HG03135 (cell line): ENCODE measurements around the gene SAXO2.
"Not testable (repeated sequence)": the region's sequence is repeated elsewhere in the genome, so short reads cannot be mapped to it uniquely, and the experiment has no call there.

Source experiments
- ATAC-seq: cut with Tn5 transposase; IDR thresholded peaks from one replicate; pipeline ENCODE4 v1.9.1; 2021; ENCODE audit warnings: mild to moderate bottlenecking, moderate library complexity; ENCODE audit not compliant: unreplicated experiment

Gene SAXO2, protein sequence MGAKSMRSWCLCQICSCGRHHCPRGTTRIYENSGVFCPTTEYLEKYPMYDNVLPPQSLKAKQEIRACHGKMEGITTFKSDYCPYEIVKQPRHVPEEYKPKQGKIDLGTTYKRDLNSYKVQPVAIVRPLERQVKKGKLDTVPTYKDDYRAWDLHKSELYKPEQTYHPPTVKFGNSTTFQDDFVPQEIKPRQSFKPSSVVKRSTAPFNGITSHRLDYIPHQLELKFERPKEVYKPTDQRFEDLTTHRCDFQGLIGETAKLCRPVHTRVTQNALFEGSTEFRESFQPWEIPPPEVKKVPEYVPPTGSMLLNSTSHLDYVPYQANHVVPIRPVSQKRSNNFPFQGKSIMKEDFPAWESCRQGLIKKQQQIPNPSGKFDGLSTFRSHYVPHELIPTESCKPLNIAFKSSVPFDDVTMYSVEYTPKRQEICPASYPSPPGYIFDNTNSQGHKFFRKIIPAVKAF

DNA sequence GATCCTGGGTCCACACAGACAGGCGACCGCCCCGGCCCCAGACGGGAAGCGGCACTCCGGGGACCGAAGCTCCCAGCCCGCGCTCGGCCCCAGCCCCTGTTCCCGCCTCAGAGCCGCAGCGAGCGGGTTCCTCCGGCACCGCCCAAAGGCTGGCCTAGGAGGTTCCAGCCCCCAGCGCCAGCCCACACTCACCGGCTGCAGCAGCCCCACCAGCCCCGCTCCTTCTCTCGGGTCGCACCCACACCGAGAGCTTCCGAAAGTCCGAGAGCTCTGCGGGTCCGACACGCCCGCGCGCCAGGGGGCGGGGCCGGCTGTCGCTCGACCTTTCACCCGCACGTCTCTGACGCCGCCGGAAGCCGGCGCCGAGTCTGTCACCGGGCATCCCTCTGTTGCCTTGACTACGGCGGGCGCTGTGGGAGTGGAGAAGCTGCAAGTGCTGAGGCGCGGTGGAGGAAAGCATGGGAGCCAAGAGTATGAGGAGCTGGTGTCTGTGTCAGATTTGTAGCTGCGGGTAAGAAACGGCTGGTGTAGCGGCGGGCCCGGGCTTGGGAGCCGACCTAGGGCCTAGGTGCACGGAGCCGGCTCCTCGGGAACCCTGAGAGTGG is at the start of gene SAXO2, which contains the start of gene EFL1:
Gene SAXO2, plus strand, starts transcription at position 397 of the 605 bp plus-strand sequence. Its CDS starts 62 bp downstream, at position 459.
Gene EFL1, minus strand, starts transcription at position 313 of the 605 bp plus-strand sequence. CDS start 956 bp downstream, outside the sequence.
- ATAC-seq, result peak; percentile 92

DNA sequence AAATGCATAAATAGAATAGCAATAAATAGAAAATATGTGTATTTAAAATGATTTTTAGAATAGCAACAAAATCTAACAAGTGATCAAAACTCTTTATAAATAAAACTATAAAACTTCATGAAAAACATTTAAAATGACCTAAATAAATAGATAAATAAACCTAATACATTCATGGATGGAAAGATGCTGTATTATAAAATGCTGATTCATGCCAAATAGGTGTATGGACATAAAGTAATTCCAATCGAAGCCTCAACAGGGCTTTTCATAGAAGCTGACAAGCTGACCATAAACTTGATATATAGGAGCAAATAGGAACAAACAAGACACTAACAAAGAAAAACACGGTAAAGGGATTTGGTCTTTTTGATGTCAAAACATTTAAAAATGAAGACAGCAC is 46.5 kb upstream of the SAXO2 start:
- not testable (repeated sequence) for ATAC-seq

DNA sequence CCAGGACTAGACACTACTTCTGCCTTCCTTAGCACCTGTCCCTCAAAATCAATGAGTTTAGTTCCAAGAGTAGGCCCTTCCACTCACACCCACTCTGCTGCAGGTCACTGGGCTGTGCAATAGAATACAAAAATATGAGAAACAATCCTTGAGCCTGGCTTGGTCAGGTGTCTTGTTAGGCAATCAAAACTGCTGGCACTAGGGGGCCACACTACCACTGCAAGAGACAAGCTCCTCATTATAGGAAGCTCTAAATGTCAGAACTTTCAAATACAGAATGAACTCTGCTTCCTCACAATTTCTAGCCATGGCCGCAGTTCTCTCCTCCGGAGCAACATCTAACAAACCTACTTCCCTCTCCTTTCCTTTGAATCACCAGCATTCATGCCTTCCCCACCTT is 41.1 kb upstream of the SAXO2 start:
- not testable (repeated sequence) for ATAC-seq

DNA sequence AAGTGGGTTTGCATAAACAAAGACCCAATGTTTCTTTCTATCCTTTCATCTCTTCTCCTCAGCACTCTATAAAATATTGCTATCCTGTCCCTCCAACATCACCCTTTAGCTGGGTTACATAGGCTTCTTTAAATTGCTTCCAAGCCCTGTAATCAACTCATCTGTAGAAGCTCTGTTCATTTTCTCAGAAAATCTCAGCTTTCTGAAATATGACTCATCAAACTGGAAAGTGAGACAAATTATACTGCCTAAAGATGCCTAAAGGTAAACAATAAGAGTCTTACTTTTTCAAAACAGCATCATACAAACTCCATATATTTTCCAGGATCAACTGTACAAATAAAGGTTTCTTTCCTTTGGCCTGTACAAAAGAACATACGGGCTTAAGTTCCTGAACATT is 33.9 kb upstream of the SAXO2 start:
- ATAC-seq, result no peak

DNA sequence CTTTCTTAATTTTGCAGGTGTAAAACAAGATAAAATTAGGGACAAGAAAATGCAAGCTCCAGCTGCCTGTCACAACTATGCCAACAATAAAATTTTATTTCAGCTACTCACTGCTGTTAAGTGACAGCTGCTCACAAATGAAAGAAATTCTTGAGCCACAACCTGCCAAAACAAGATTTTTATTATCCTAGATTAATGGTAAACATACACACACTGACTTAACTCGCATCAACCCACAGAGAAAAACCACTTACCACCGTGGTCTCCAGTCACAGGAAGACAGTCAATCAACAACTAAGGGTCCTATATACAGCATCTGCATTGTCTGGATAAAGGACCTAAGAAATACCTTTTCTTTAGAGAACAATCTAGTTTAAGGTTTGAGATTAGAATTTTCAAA is 31.4 kb upstream of the SAXO2 start:
- ATAC-seq, result no peak

DNA sequence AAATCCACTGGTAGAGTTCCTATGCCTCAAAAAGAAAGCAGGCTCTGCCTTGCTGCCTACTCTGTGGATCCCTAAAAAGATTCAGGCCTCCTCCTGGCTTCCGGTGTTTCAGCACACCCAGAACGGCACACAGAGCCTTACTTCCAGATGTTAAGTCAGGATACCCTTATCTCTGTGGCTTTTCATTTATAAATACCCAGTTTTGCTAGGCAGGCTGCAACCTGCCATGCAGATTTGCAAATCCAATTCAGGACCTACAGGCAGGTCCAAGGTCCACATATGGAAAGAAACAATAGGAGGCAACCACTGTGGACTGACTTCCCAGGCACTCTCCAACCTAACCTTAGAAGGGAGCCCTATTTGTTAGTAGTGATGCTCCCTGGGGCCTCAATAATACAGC is 30.8 kb upstream of the SAXO2 start:
- no peak for ATAC-seq

DNA sequence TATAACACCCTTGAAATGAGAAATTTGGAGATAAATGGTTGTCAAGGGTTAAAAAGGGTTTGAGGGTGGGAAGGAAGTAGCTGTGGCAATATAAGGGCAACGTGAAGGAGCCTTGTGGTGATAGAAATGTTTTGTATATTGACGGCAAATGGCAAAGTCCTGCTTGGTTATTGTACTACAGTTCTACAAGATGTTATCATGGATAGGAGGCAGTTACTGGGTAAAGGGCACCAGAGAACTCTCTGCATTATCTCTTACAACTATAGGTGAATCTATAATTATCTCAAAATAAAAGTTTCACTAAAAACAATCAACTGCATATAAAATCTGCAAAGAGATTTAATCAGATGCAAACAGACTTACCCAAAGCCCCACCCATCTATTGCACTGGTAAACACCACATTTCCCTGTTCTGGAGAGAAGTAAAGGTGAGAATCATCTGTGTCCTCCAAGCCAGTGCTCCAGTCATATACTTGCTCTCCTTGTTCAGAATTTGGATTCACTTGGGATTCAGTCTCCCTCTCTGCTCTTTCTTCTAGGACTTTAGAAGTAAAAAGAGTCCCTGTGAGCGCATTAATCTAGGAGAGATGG is 24.6 kb upstream of the SAXO2 start:
- not testable (repeated sequence) for ATAC-seq

DNA sequence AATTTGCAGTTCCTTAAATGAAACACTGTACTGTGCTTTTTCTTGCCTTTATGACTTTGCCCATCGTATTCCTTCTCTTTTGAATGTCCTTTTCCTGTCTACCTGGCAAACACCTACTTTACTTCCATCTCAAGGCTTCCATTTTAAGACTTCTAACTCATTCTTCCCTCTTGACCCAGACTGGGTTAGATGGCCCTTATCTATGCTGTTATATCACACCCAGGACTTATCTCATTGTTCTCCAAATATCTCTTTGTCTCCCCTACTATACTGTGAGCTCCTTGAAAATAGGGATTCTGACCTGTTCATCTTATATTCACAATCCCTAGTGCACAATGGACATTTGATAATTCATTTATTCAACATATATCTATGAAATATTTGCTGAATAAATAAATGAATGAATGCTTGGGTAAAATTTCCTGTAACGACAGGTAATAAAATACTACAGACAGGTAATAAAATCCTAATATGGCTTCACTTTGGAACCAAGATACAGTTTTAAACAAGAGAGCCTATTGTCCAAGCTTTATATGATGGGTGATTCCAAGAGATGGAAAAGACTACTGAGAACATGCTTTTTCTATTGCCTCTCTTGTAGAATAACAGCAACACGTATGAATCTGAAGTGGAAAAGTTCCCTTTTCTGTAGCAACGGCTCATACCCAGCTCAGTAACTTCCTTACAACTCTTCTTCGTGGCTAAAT is 22.8 kb upstream of the SAXO2 start:
- no peak for ATAC-seq

DNA sequence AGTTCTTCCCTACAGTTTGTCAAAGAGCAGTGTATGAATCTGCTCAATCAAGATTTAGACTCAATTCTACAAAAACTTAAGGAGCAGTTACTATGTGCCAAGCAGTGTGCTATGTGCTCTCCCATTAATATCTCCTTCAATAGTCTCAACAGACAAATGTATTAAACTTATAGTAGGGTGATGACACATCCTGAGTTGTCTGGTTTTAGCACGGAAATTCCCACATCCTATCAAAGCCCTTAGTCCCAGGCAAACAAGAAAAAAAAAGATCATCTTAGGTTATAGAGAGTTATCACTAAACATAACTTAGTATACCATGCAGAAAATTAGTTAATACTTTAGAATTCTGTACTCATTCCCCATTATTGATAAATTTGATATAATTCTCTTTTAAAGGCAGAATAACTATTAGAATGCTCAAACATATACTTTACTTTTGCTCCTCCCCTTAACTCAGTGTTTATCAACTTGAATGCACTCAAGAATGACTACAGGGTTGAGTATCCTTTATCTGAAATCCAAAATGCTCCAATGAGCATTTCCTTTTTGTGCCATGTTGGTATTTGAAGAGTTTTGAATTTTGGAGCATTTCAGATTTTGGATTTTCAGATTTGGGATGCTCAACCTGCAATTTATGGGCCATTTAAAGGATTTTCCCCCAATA is 20.6 kb upstream of the SAXO2 start:
- not testable (repeated sequence) for ATAC-seq

DNA sequence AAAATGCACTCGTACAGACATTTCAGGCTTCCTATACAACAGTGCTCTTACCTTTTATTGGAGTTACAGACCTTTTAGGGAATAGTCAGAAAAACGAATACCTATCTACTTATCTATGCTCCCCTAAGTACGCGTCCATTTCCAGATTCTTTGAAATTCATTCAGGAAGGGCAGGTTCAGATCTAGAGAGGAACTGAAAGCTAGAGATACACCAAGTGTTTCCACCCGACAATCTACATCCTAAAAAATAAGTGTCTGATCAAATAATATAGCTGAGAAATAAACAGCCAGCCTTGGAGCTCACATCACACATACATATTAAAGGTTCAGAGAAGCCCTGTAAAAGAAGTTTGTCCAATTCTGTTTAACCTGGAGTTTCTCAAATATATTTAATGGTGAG is 19.0 kb upstream of the SAXO2 start:
- ATAC-seq, result not testable (repeated sequence)

DNA sequence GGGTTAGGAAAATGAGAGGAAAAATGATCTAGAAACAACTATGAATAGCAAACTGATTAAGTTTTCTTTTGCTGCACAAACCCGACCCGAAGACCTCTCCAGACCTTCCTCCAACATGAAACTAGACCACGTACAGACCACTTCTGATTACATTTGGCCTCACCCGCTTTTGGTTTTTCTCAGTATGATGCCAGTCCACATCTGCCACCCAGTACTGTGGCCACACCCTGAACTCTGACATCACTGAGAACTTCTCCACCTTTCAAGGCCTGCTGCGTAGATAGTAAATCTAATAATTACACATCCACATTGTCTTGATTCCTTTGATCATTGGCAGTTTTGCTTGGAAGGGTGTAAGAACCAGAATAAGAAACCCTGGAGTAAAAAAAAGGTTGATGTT is 16.7 kb upstream of the SAXO2 start:
- not testable (repeated sequence) for ATAC-seq

DNA sequence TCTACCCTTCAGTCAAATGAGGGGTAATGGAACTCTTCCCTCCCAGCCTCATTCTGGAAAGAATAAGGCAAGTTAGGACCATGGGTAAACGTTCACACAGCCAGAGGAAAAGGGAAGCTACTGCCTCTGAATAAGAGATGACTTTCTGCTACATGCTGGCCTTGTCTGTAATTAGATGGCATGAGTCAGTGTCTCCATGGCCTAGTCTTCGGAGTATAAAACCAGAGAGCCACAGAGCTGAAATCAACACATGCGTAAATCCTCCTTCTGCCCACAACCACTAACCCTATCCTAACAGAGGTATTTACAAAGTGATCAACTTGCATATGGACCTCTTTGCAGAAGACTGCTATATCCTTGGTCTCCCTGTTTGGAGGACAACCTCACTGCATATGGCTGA is 14.4 kb upstream of the SAXO2 start:
- ATAC-seq, result not testable (repeated sequence)

DNA sequence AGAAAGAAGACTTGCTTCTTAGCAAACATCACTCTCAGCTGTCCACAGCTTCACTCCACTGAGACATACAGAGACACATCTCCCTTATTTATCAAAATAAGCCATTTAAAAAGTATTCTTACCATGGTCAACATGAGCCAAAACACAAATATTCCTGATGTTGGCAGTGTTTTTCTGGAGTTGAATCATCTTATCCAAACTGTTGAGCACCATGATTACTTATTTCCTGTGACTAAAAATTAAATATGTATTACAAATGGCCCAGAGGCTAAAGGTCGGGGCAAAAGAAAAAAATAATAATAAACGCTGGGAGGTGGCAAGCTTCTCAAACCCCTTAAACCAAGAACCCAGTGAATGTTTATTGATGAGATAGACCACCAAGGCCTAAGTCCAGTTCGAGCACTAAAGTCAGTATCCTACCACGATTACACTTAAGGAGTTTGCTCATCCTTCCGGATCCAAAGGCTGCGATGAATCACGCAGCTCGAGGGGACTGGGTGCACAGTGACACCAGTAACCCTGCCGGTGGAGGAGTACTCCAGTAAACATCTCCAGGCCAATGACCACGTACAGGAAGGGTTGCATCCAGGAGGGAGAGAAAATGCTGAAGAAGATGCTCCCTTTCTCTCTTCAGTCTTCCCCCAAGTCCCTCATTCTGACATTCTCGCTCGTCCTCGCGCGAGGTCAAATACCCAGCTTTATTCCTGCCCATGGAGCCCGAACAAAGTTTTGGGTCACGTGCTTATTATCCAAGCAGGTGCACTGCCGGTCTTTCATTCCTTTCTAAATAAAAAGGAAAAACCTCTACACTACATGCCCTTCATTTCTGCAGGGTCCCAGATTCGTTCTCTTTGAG is 824 bp upstream of the SAXO2 start:
- ATAC-seq, result peak; percentile 20

DNA sequence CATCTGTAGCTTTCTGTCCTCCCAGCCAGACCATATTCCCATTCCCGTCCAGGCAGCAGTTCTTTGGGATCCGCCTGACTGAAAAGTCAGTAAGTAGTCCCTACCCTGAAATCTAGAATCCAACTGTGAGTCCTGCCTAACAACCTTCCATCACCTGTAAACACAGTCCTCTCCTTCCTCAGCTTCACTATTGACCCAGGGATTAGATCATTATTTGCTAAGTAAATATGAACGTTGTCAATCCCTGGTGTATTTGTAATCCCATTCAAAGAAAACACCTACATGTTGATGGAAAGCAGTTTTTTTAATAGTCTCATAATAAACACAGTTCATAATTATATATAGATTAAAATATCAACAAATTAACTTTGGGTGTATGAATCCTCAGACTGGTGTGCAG is 732 bp downstream of the SAXO2 start:
- no peak for ATAC-seq

DNA sequence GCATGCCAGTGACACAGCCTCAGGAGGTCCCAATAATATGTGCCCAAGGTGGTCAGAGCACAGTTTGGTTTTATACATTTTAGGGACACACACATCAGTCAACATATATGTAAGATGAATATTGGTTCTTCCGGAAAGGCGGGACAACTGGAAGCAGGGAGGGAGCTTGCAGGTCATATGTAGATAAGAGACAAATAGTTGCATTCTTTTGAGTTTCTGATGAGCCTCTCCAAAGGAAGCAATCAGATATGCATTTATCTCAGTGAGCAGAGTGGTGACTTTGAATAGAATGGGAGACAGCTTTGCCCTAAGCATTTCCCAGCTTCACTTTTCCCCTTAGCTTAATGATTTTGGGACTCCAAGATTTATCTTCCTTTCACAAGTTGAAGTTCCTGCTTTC is 4.5 kb downstream of the SAXO2 start:
- ATAC-seq, result not testable (repeated sequence)

DNA sequence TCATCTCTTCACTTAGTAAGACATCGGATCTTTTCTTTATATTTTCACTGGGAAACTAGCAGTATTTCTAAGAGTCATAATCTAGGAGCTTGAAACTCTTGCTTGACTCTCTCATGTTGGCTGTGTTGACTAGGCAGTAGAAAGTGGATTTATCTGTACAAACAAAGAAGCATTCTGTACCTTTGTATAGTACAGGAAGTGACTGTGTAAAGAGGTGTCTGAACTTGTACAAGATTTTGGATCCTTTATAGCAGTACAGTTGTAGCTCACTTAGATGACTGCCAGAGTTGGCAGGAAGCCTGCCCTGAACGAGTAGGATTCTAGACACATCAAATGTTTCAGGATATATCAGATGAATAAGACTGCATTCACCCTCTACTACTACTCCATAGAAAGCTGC is 5.8 kb downstream of the SAXO2 start:
- not testable (repeated sequence) for ATAC-seq

DNA sequence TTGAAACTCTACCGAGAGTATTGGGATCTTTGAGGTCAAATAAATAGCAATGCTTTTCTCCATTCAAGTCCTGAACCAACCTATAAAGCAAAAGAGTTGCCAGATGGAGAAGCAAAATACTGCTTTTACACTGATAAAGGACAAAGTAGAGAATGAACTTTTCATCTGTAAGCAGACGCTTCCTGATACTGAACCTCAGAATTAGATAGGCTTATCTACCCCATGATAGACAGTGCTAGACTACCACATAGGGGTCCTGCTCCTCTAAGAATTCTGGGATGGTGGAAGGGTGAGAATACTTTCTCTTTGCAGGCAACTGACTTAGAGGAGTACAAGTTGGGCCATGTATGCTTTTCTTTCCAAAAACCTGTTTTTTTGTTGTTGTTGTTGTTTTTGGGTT is 9.5 kb downstream of the SAXO2 start:
- ATAC-seq, result no peak

DNA sequence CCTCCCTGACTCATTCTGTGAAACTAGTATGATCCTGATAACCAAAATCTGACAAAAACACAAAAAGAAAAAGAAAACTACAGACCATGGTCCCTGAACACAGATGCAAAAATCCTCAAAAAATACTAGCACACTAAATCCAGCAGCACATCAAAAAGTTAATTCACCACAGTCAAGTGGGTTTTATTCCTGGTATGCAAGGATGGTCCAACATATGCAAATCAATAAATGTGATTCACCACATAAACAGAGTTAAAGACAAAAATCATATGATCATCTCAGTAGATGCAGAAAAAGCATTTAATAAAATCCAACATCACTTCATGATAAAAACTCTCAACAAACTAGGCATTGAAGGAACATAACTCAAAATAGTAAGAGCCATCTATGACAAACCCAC is 12.8 kb downstream of the SAXO2 start:
- ATAC-seq, result no peak

DNA sequence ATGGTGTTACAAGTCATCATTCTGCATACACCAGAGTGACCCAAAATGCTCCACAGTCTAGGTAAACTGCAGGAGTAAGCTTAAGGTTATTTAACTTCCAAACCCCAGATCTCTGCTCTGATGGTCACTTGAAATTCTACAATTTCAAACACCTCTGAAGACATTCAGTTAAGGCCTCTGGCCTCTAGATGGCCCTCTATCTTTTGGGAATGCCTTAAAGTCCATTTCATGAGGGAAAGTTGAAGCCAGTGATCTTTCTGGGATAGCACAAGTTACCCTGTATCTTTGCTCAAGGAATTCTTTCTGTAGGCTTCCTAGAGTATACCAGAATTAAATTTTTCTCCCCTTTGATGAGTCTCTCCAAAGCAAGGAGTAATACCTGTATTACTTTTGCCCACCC is 18.7 kb downstream of the SAXO2 start:
- not testable (repeated sequence) for ATAC-seq

DNA sequence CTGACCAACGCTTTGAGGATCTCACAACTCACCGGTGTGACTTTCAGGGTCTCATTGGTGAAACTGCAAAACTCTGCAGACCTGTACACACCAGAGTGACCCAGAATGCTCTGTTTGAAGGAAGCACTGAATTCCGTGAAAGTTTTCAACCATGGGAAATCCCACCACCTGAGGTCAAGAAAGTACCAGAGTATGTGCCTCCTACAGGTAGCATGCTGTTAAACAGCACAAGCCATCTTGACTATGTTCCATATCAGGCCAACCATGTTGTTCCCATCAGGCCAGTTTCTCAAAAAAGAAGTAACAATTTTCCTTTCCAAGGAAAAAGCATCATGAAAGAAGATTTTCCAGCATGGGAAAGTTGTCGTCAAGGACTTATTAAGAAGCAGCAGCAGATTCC is 19.8 kb downstream of the SAXO2 start:
- ATAC-seq, result not testable (repeated sequence)
